HG02588 (cell line): ENCODE data around the gene TRIM48.
"Not testable (repeated sequence)": the region's sequence is repeated elsewhere in the genome, so short reads cannot be mapped to it uniquely, and the experiment has no call there.

Experiments used
- ATAC-seq: cut with Tn5 transposase; IDR thresholded peaks from one replicate; pipeline ENCODE4 v1.9.1; 2021; ENCODE audit warnings: mild to moderate bottlenecking, moderate library complexity; ENCODE audit not compliant: unreplicated experiment

The TRIM48 gene

GRCh38 chr11:55261855-55262254 lies at the start of gene TRIM48:
TRIM48 (plus strand) TSS chr11:55262155; CDS start chr11:55262268, 113 bp downstream.
- ATAC-seq: not testable (repeated sequence)

- not testable (repeated sequence) for ATAC-seq
Observed at GRCh38 chr11:55238316-55238715, 23.6 kb upstream of the TRIM48 start.

- no peak for ATAC-seq
Observed at GRCh38 chr11:55263081-55263480, 1.1 kb downstream of the TRIM48 start.
